A549 (cell line): ENCODE results near the gene OR8G5.

Source experiments
- BHLHE40 ChIP-seq: IDR thresholded peaks from 2 replicates; pipeline ENCODE4 v1.6.1; 2012; ENCODE audit warnings: low read depth, low read length, inconsistent platforms
- ESRRA ChIP-seq: fragments of 150-350 bp; IDR thresholded peaks from 2 replicates; pipeline ENCODE4 v1.6.1; 2014; ENCODE audit warnings: mild to moderate bottlenecking, low read length, borderline replicate concordance
- POLR2A ChIP-seq: IDR thresholded peaks from 2 replicates; pipeline ENCODE4 v1.6.1; 2012; ENCODE audit warnings: mild to moderate bottlenecking, low read length
- RARB ChIP-seq: fragments of 250-450 bp; sonication (Bioruptor Pico); IDR thresholded peaks from 2 replicates; pipeline ENCODE4 v1.8.0; 2021; ENCODE audit warnings: mild to moderate bottlenecking, moderate library complexity
- SMC3 ChIP-seq: fragments of >200 bp; sonication (Bioruptor Twin); formaldehyde crosslinking; IDR thresholded peaks from 3 replicates; pipeline ENCODE4 v1.6.1; 2018; ENCODE audit warnings: inconsistent platforms
- TF ChIP-seq, protein P1 (sequence below): fragments of >200 bp; sonication (Bioruptor Twin); formaldehyde crosslinking; IDR thresholded peaks from 3 replicates; pipeline ENCODE4 v1.5.1; 2016
- TF ChIP-seq, protein P2 (sequence below): fragments of 450-650 bp; IDR thresholded peaks from 2 replicates; pipeline ENCODE4 v1.6.1; 2014; ENCODE audit warnings: antibody characterized with exemption
- TF ChIP-seq, protein P3 (sequence below): fragments of 150-350 bp; IDR thresholded peaks from 2 replicates; pipeline ENCODE4 v1.6.1; 2014; ENCODE audit warnings: low read depth, mild to moderate bottlenecking, low read length
- TF ChIP-seq, protein P4 (sequence below): fragments of >200 bp; sonication (Bioruptor Twin); formaldehyde crosslinking; IDR thresholded peaks from 3 replicates; pipeline ENCODE4 v1.6.1; 2016
- TF ChIP-seq, protein P5 (sequence below): IDR thresholded peaks from 2 replicates; pipeline ENCODE4 v1.6.1; 2012

DNA sequence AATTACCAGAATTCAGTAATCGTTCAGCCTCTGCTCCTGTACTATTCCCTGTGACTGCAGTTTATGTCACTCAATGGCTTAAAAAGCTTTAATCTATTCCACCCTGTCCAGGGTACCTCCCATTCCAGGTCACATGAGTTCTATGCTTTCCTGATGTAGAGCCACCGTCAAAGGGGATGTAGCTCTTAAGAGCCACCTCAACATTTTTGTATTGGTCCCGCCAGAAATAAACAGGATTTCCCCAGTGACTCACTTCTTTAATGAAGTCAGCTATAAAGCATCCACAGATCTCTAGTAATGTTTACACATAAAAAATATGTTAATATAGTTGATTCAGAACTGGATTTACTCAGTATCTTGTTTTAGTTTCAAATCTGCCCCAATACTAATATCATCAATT lies 58.9 kb downstream of the OR8G5 start:
- TF ChIP-seq RARB: no peak
- TF ChIP-seq, protein P1, sequence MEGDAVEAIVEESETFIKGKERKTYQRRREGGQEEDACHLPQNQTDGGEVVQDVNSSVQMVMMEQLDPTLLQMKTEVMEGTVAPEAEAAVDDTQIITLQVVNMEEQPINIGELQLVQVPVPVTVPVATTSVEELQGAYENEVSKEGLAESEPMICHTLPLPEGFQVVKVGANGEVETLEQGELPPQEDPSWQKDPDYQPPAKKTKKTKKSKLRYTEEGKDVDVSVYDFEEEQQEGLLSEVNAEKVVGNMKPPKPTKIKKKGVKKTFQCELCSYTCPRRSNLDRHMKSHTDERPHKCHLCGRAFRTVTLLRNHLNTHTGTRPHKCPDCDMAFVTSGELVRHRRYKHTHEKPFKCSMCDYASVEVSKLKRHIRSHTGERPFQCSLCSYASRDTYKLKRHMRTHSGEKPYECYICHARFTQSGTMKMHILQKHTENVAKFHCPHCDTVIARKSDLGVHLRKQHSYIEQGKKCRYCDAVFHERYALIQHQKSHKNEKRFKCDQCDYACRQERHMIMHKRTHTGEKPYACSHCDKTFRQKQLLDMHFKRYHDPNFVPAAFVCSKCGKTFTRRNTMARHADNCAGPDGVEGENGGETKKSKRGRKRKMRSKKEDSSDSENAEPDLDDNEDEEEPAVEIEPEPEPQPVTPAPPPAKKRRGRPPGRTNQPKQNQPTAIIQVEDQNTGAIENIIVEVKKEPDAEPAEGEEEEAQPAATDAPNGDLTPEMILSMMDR: no peak
- no peak for TF ChIP-seq SMC3
- TF ChIP-seq POLR2A: no peak
- TF ChIP-seq, protein P2, sequence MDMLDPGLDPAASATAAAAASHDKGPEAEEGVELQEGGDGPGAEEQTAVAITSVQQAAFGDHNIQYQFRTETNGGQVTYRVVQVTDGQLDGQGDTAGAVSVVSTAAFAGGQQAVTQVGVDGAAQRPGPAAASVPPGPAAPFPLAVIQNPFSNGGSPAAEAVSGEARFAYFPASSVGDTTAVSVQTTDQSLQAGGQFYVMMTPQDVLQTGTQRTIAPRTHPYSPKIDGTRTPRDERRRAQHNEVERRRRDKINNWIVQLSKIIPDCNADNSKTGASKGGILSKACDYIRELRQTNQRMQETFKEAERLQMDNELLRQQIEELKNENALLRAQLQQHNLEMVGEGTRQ: no peak
- no peak for TF ChIP-seq BHLHE40
- TF ChIP-seq, protein P3, sequence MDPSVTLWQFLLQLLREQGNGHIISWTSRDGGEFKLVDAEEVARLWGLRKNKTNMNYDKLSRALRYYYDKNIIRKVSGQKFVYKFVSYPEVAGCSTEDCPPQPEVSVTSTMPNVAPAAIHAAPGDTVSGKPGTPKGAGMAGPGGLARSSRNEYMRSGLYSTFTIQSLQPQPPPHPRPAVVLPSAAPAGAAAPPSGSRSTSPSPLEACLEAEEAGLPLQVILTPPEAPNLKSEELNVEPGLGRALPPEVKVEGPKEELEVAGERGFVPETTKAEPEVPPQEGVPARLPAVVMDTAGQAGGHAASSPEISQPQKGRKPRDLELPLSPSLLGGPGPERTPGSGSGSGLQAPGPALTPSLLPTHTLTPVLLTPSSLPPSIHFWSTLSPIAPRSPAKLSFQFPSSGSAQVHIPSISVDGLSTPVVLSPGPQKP: no peak
- TF ChIP-seq ESRRA: no peak
- TF ChIP-seq, protein P4, sequence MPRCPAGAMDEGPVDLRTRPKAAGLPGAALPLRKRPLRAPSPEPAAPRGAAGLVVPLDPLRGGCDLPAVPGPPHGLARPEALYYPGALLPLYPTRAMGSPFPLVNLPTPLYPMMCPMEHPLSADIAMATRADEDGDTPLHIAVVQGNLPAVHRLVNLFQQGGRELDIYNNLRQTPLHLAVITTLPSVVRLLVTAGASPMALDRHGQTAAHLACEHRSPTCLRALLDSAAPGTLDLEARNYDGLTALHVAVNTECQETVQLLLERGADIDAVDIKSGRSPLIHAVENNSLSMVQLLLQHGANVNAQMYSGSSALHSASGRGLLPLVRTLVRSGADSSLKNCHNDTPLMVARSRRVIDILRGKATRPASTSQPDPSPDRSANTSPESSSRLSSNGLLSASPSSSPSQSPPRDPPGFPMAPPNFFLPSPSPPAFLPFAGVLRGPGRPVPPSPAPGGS: no peak
- TF ChIP-seq, protein P5, sequence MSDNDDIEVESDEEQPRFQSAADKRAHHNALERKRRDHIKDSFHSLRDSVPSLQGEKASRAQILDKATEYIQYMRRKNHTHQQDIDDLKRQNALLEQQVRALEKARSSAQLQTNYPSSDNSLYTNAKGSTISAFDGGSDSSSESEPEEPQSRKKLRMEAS: no peak
